ENCODE results near the gene ARID3A. TPM values are rescaled to one million over a fixed set of nuclear protein-coding genes. Genes with fewer than 3 reads are reported as not detected.

ARID3A gene
- total RNA-seq, 1 experiment from 2014 or later: 2.3 TPM

DNA sequence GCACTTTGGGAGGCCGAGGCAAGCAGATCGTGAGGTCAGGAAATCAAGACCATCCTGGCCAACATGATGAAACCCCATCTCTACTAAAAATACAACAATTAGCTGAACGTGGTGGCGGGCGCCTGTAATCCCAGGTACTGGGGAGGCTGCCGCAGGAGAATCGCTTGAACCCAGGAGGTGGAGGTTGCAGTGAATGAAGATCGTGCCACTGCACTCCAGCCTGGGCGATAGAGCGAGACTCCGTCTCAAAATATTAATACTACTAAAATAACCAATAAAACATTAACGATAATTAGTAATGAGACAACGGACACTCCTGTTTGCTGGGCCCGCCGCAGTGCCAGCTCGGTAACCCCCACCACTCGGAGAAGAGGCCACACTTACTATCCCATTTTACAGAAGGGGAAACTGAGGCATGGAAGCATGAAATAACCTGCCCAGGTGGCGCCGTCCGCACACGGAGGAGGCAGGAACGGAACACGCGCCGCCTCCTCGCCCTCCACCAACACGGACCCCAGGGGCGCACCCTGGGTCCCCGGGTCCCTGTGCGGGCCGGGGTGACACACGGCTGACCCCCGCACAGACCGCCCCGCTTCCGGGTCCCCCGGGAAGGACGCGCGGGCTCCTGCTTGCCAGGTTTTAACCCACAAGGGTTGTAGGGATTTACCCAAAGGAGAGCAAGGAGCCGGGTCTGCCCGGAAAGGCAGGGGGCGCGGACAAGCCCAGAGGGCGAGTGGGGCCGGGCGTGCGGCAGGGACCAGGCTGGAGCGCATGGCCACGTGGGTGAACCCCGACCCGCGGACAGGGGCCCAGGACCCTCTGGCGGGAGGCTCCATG is 14.4 kb upstream of the ARID3A start:
- no peak for DNase-seq (ENCODE audit: low spot score)

DNA sequence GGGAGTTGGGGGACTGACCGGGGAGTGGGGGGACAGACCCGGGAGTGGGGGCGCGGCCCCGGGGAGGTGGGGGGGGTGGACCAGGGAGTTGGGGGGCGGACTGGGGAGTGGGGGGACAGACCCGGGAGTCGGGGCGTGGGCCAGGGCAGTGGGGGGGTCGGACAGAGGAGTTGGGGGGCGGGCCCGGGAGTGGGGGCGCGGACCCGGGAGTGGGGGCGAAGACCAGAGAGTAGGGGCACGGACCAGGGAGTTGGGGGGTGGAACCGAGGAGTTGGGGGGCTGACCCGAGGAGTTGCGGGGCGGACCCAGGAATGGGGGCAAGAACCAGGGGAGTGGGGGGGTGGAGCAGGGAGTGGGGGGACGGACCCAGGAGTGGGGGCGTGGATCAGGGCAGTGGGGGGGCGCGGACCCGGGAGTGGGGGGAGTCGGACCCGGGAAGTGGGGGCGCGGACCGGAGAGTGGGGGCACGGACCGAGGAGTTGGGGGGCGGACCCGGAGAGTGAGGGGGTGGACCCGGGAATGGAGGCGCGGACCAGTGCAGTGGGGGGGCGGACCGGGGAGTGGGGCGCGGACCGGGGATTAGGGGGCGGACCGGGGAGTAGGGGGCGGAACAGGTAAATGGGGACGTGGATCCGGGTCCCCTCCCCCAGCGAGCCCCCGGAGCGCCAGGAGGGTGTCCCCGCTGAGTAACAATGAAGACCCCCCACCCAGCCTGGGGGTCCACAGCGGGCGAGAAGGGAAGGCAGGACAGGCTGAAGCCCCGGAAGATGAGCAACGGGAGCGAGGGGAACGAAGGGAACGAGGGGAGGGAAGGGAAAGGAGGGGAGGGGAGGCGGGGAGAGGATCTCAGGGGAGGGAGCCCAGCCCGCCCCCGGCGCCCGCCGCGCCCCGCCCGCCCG is 13.4 kb upstream of the ARID3A start:
- no peak for DNase-seq (ENCODE audit: low spot score)

DNA sequence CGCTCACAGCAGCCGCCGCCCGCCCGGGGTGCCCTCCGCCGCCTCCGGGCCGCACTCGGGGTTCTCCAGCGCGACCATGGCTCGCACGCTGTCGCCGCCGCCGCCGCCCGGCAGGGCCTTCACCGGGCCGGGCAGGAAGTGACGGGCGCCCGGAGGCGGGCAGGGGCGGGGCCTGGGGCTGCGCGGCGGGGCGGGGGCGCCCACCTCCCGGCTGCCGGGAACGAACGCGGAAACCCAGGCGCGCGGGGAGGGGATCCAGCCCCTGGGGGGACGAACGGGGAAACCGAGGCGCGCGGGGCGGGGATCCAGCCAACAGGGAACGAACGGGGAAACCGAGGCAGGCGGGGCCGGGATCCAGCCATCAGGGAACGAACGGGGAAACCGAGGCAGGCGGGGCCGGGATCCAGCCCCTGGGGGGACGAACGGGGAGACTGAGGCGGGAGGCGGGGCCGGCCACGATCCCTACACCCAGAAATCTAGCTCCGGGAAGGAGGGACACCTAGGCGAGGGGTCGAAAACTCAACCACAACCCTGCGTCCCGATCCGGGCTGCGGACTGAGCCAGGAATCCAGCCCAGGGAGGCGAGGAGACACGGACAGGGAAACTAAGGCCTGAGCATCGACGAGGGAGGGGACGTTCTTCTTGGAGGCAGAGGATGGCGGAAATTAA is 12.6 kb upstream of the ARID3A start, which contains the start of gene R3HDM4:
Gene R3HDM4, minus strand, starts transcription at position 140 of the 669 bp plus-strand sequence. Its CDS starts 62 bp downstream, at position 78.
- no peak for DNase-seq (ENCODE audit: low spot score)

DNA sequence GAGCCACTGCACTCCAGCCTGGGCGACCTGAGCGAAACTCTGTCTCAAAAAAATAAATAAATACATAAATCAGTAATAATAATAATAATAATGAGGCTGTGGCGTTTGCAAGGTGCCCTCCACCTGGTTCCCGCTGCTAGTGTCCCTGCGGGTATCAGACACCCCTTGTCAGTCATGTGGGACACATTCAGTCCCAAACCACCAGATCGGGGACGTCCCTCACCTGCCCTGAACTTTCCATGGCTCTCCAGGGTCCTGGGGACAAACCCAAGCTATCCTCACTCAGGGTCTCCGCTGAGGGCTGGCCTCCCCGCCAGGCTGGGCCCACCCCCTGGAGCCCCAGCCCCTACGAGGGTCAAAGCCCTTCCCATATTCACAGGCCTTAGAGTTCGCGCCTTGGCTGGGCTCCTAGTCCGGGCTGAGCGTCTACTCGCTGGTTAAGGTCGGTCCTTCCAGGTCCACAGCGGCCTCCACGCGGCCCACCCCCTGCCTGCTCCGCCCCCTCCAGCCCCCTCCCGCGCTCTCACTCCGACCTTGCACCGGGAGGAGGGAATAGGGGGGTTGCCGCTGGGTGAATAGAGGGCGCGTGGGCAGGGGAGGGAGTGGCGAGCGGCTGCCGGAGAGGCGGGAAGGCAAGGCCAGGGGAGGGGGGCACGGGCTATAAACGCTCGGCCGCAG is 9.1 kb upstream of the ARID3A start:
- no peak for DNase-seq (ENCODE audit: low spot score)

DNA sequence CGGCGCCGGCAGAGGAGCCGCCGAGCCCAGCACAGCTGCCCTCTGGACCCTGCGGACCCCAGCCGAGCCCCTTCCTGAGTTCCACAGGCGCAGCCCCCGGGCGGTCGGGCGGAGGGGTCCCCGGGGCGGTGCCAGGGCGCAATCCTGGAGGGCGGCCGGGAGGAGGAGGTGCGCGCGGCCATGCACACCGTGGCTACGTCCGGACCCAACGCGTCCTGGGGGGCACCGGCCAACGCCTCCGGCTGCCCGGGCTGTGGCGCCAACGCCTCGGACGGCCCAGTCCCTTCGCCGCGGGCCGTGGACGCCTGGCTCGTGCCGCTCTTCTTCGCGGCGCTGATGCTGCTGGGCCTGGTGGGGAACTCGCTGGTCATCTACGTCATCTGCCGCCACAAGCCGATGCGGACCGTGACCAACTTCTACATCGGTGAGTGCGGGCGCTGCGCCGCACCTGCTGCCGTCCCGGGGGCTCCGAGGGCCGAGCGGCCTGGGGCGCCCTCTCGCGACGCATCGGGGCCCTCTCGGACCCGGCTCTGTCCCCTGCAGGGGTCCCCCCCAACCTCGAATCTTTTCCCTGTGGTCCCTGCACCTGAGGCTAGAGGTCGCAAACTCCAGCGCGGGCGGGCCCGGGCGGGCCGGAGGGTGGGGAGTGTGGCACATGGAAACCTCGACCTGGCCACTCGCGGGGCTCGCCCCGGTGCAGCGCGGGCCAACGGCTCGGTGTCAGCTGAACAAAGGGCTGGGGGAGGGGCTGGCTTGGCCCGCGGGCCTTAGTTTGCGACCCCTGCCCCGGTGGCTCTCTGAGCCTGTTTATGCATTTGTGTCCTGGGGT is 8.3 kb upstream of the ARID3A start, which contains the start of gene KISS1R:
Gene KISS1R, plus strand, starts transcription at position 11 of the 829 bp plus-strand sequence. Its CDS starts 170 bp downstream, at position 181.
- DNase-seq (ENCODE audit: low spot score): no peak

DNA sequence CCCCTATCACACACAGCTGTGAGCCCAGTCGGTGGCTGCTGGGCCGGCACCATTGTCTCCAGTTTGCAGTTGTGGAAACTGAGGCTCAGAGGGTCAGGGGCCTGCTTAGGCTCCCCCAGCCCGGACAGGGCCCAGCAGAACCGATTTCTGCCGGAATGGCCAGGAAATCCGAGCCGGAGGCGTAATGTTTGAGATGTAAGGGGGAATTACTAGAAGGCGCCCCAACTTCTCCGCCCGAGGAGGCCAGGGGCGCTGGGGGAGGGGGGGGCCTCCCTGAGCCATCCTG is 7.7 kb upstream of the ARID3A start:
- DNase-seq (ENCODE audit: low spot score): no peak

DNA sequence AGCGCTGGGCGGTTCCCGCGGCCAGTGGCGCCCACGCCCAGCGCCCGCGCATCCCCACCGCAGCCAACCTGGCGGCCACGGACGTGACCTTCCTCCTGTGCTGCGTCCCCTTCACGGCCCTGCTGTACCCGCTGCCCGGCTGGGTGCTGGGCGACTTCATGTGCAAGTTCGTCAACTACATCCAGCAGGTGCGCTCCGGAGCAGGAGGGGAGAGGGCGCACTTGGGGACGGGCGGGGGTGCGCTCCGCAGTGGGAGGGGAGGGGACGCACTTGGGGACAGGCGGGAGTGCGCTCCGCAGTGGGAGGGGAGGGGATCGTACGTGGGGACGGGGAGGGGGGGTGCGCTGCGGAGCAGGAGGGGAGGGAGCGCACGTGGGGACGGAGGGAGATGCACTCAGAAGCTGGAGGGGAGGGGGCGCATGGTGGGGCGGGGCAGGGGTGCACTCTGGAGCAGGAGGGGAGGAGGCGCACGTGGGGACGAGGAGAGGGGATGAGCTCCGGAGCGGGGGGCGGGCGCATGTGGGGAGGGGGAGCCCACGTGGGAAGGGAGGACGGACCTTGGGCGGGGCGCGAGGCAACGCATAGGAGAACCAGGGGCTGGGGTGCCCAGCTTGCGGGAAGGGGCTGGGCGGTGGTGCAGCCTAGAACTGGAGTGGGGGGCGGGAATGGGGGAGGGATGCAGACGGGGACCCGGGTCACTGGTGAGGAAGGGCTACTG is 7.2 kb upstream of the ARID3A start:
- DNase-seq (ENCODE audit: low spot score): no peak

GRCh38 chr19:919199-920050 is 6.4 kb upstream of the ARID3A start:
- DNase-seq (ENCODE audit: low spot score): no peak

- DNase-seq (ENCODE audit: low spot score): no peak
Observed at GRCh38 chr19:920051-920864, 5.6 kb upstream of the ARID3A start.

GRCh38 chr19:924553-925086 is 1.2 kb upstream of the ARID3A start:
- DNase-seq (ENCODE audit: low spot score): no peak

GRCh38 chr19:925087-925525 is 729 bp upstream of the ARID3A start:
- peak; percentile 35 for DNase-seq (ENCODE audit: low spot score)

GRCh38 chr19:926323-926588 is 421 bp downstream of the ARID3A start:
- DNase-seq (ENCODE audit: low spot score): no peak

- DNase-seq (ENCODE audit: low spot score): no peak
Observed at GRCh38 chr19:926589-927350, 935 bp downstream of the ARID3A start.

GRCh38 chr19:927351-927779 is 1.5 kb downstream of the ARID3A start:
- no peak for DNase-seq (ENCODE audit: low spot score)

DNA sequence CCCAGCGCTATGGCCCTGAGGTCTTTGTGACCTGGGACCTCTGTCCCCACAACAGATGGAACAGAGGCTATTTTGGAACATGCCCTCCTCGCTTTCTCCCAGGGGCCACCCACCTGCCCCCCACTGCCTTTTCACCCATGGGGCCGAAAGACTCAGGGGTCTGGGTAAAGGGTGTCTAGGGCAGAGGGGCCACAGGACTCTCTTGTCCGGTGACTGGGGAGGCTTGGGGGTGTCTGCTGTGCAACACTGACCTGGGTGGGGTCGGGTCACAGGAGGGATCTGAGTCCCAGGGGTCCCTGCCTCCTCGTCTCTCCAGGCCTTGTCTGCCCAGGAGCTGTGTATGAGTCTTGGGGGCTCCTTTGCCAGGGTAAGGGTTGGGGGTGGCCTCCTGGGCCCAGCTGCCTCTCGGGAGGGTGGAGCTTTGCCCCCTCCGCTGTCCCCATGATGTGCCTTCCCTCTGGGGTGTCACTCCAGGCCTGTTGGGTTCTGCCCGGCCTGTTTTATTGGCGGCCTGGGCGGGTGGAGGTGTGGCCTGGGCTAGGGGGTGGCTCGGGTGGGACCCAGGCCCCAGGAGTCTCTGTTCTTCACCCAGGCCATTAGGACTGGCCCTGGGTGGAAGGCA is 2.1 kb downstream of the ARID3A start:
- no peak for DNase-seq (ENCODE audit: low spot score)

DNA sequence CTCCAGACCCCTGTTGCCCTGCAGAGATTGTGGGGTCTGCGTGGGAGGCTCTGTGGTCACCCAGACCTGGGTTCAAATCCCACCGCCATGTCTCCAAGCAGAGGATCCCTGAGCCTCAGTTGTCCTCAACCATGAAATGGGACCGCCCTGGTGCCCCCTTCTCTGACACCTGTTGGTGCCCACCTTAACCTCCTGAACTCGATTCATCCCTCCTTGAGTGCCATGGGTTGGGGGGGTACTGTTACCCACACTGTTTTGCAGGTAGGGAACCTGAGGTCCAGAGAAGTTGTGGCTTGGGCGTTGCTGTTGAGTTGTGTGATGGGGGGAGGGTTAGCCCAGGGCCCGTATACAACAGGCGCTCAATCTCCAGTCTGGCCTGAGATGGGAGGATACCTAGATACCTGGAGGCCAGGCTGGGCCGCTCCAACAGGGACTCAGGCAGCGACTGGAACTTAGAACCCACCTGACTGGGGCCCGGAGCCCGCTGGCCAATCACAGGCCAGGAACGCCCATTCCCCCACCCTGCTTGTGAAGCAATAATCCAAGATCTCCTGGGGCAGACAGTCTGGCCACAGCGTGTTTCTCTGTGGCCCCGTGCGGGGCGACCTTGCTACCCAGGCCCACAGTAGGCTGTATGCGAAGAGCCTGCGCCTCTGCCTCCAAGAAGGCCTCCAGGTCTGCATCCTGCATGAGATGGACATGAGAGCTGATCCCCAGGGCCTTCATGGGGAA is 2.8 kb downstream of the ARID3A start:
- no peak for DNase-seq (ENCODE audit: low spot score)
